ENCODE measurements around the gene MLIP. TPM values are rescaled to one million over a fixed set of nuclear protein-coding genes. Genes with fewer than 3 reads are reported as not detected.

MLIP gene
- total and polyA plus RNA-seq, 4 donors = 2.0 to 6.0 (median 3.2) TPM

DNA sequence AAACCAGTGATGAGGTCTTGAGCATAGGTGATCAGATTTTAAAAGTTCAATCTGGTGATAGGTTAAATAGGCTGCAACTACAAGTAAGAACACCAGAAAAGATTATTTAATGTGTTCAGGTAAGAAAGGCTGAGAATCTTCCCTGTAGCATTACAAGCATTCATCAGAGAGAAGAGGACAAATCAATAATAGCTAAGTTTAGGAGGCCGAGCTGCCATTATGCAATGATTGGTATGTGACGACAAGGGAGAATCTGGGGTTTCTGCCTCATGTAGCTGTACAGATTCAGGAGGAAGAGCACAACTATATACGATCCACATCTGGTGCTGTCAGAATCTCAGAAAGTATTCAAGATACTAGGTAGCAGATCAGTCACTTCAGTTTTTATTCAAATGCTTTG lies 21.9 kb downstream of the MLIP start:
- WGBS = 49% methylated on average over 3 of the region's 3 CpGs

DNA sequence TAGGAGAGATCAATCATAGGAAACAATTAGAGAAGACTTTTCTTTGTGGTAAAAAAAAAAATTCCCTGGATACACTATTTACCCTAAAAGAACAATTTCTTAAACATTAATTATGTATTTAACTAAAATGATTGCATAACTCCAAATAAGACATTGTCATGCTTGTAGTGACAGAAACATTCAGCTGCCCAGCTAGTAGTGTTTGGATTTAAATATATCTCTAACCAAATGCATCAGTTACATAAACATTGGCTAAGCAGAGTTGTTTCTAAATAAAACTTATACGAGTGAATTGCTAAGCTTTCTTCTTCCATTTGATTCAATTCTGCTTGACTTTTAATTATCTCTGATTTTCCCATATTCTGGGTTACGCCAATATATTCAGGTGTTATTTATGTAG lies 23.7 kb downstream of the MLIP start:
- WGBS = 68% methylated on average over 2 of the region's 2 CpGs
- H3K9me3 ChIP-seq (ENCODE audit: control insufficient read depth in 4 of 4, low read length in 3 of 4) = no peaks in the 10 kb centered on the region
- H3K4me1 ChIP-seq (ENCODE audit: control insufficient read depth in 4 of 4, insufficient read depth in 4 of 4, low read length in 3 of 4) = peaks cover 4 to 20% (median 9%) of the 10 kb centered on the region in 4 donors
- no peaks in the 10 kb centered on the region for H3K27me3 ChIP-seq (ENCODE audit: control insufficient read depth in 4 of 4, insufficient read depth in 4 of 4, low read length in 3 of 4)
- H3K36me3 ChIP-seq (ENCODE audit: control insufficient read depth in 4 of 4, insufficient read depth in 3 of 4, low read depth in 1 of 4, low read length in 3 of 4) = no peaks in the 10 kb centered on the region
- no peak overlapping the region for H3K4me3 ChIP-seq (ENCODE audit: low read depth in 1 of 3, low read length in 3 of 3)
- H3K9ac ChIP-seq (ENCODE audit: low read depth in 1 of 2, low read length in 2 of 2) = no peak overlapping the region
- no peak for DNase-seq (ENCODE audit: low spot score)
- no peak for TF ChIP-seq RXRA (IDR thresholded peaks at IDR 0.05)
- no peak for TF ChIP-seq FOXA2 (IDR thresholded peaks at IDR 0.05)
- no peak for TF ChIP-seq FOXA1 (IDR thresholded peaks at IDR 0.05)
- TF ChIP-seq NR2F2 (IDR thresholded peaks at IDR 0.05) = no peak
- no peak for TF ChIP-seq EGR1 (IDR thresholded peaks at IDR 0.05; ENCODE audit: low read depth in 2 of 2)
- TF ChIP-seq, protein P1, sequence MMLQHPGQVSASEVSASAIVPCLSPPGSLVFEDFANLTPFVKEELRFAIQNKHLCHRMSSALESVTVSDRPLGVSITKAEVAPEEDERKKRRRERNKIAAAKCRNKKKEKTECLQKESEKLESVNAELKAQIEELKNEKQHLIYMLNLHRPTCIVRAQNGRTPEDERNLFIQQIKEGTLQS (IDR thresholded peaks at IDR 0.05) = no peak
- no peak for TF ChIP-seq GABPA (IDR thresholded peaks at IDR 0.05 in 1 of 2, conservative IDR thresholded peaks at IDR 0.05 in 1 of 2)
- TF ChIP-seq YY1 (IDR thresholded peaks at IDR 0.05) = no peak
- TF ChIP-seq, protein P2, sequence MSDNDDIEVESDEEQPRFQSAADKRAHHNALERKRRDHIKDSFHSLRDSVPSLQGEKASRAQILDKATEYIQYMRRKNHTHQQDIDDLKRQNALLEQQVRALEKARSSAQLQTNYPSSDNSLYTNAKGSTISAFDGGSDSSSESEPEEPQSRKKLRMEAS (IDR thresholded peaks at IDR 0.05) = no peak
- no peak for TF ChIP-seq TAF1 (conservative IDR thresholded peaks at IDR 0.05)
- TF ChIP-seq JUND (IDR thresholded peaks at IDR 0.05) = no peak
- H3K27ac ChIP-seq (ENCODE audit: low read depth in 1 of 2, low read length in 2 of 2) = peak overlapping the region in 1 of 2 donors; percentile 84

More for the DNA sequence above, 21.9 kb downstream of the MLIP start:
- no peak for DNase-seq (ENCODE audit: low spot score)
- no peaks in the 10 kb centered on the region for H3K9me3 ChIP-seq (ENCODE audit: control insufficient read depth in 4 of 4, low read length in 3 of 4)
- peaks cover 4 to 20% (median 9%) of the 10 kb centered on the region in 4 donors for H3K4me1 ChIP-seq (ENCODE audit: control insufficient read depth in 4 of 4, insufficient read depth in 4 of 4, low read length in 3 of 4)
- TF ChIP-seq JUND (IDR thresholded peaks at IDR 0.05) = peak in 1 of 2 donors; percentile 33
- no peak for TF ChIP-seq FOXA2 (IDR thresholded peaks at IDR 0.05)
- TF ChIP-seq YY1 (IDR thresholded peaks at IDR 0.05) = peak; percentile 58
- TF ChIP-seq, protein P3, sequence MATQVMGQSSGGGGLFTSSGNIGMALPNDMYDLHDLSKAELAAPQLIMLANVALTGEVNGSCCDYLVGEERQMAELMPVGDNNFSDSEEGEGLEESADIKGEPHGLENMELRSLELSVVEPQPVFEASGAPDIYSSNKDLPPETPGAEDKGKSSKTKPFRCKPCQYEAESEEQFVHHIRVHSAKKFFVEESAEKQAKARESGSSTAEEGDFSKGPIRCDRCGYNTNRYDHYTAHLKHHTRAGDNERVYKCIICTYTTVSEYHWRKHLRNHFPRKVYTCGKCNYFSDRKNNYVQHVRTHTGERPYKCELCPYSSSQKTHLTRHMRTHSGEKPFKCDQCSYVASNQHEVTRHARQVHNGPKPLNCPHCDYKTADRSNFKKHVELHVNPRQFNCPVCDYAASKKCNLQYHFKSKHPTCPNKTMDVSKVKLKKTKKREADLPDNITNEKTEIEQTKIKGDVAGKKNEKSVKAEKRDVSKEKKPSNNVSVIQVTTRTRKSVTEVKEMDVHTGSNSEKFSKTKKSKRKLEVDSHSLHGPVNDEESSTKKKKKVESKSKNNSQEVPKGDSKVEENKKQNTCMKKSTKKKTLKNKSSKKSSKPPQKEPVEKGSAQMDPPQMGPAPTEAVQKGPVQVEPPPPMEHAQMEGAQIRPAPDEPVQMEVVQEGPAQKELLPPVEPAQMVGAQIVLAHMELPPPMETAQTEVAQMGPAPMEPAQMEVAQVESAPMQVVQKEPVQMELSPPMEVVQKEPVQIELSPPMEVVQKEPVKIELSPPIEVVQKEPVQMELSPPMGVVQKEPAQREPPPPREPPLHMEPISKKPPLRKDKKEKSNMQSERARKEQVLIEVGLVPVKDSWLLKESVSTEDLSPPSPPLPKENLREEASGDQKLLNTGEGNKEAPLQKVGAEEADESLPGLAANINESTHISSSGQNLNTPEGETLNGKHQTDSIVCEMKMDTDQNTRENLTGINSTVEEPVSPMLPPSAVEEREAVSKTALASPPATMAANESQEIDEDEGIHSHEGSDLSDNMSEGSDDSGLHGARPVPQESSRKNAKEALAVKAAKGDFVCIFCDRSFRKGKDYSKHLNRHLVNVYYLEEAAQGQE (IDR thresholded peaks at IDR 0.05) = no peak
- no peak for TF ChIP-seq GABPA (IDR thresholded peaks at IDR 0.05 in 1 of 2, conservative IDR thresholded peaks at IDR 0.05 in 1 of 2)
- TF ChIP-seq TAF1 (conservative IDR thresholded peaks at IDR 0.05) = no peak
- TF ChIP-seq HNF4A (conservative IDR thresholded peaks at IDR 0.05) = peak; percentile 18 to 44
- peak in 1 of 2 donors; percentile 53 for TF ChIP-seq RAD21 (IDR thresholded peaks at IDR 0.05)
- peak in 1 of 2 donors; percentile 25 for TF ChIP-seq RXRA (IDR thresholded peaks at IDR 0.05)
- TF ChIP-seq SP1 (IDR thresholded peaks at IDR 0.05) = peak; percentile 14
- H3K27ac ChIP-seq (ENCODE audit: low read depth in 1 of 2, low read length in 2 of 2) = no peak overlapping the region
- H3K9ac ChIP-seq (ENCODE audit: low read depth in 1 of 2, low read length in 2 of 2) = no peak overlapping the region
- H3K4me3 ChIP-seq (ENCODE audit: low read depth in 1 of 3, low read length in 3 of 3) = no peak overlapping the region
- no peaks in the 10 kb centered on the region for H3K36me3 ChIP-seq (ENCODE audit: control insufficient read depth in 4 of 4, insufficient read depth in 3 of 4, low read depth in 1 of 4, low read length in 3 of 4)
- H3K27me3 ChIP-seq (ENCODE audit: control insufficient read depth in 4 of 4, insufficient read depth in 4 of 4, low read length in 3 of 4) = no peaks in the 10 kb centered on the region
